Stimulated activated CD8-positive, alpha-beta memory T cell treated with anti-CD3 and anti-CD28 coated beads, Interleukin-2, amount 100 ng/mL, for 1 hour (primary cell): ENCODE data around the gene LGMN.

Experiments
- DNase-seq, 2 donors: peaks; one replicate each; pipeline ENCODE4 v3.0.0-alpha.2; 2020; ENCODE audit warnings: low read depth in 2 of 2

LGMN gene

GRCh38 chr14:92675976-92676375 lies 72.5 kb downstream of the LGMN start:
- DNase-seq, result no peak

GRCh38 chr14:92675421-92675820 lies 73.0 kb downstream of the LGMN start:
- no peak for DNase-seq

GRCh38 chr14:92673601-92674150 lies 74.8 kb downstream of the LGMN start:
- DNase-seq, result no peak

GRCh38 chr14:92670643-92671366 lies 77.6 kb downstream of the LGMN start:
- no peak for DNase-seq

GRCh38 chr14:92670160-92670559 lies 78.3 kb downstream of the LGMN start:
- no peak for DNase-seq

GRCh38 chr14:92668276-92668973 lies 80.0 kb downstream of the LGMN start:
- no peak for DNase-seq

GRCh38 chr14:92666251-92666650 lies 82.2 kb downstream of the LGMN start:
- no peak for DNase-seq

GRCh38 chr14:92665661-92666110 lies 82.7 kb downstream of the LGMN start:
- DNase-seq, result no peak

- no peak for DNase-seq
Observed at GRCh38 chr14:92663049-92663448, 85.4 kb downstream of the LGMN start.

- no peak for DNase-seq
Observed at GRCh38 chr14:92660571-92660970, 87.9 kb downstream of the LGMN start.

- DNase-seq, result no peak
Observed at GRCh38 chr14:92659765-92660561, 88.5 kb downstream of the LGMN start.

GRCh38 chr14:92658684-92659083 lies 89.7 kb downstream of the LGMN start:
- DNase-seq, result no peak

GRCh38 chr14:92658160-92658559 lies 90.3 kb downstream of the LGMN start:
- no peak for DNase-seq

GRCh38 chr14:92657457-92658142 lies 90.8 kb downstream of the LGMN start:
- no peak for DNase-seq

- DNase-seq, result no peak
Observed at GRCh38 chr14:92656306-92657081, 91.9 kb downstream of the LGMN start.

GRCh38 chr14:92655419-92656201 lies 92.8 kb downstream of the LGMN start:
- DNase-seq, result no peak

- DNase-seq, result no peak
Observed at GRCh38 chr14:92654239-92654901, 94.1 kb downstream of the LGMN start.
